VCaP (cell line): ENCODE measurements around the gene ABCA1.

Experiments
- H3K27ac ChIP-seq: fragments of 450-650 bp; 2 replicates; pipeline ENCODE4 v1.5.1; 2017
- CTCF ChIP-seq: fragments of 450-650 bp; conservative IDR thresholded peaks from 2 replicates; pipeline ENCODE4 v1.5.1; 2017; ENCODE audit warnings: mild to moderate bottlenecking, moderate library complexity

ABCA1 gene

GRCh38 chr9:104800068-104800785, 127.7 kb downstream of the ABCA1 start:
- no peak overlapping the region for H3K27ac ChIP-seq
- no peak for TF ChIP-seq CTCF

- H3K27ac ChIP-seq: no peak overlapping the region
- TF ChIP-seq CTCF: no peak
Observed at GRCh38 chr9:104798209-104798995, 129.6 kb downstream of the ABCA1 start.

- H3K27ac ChIP-seq: no peak overlapping the region
- TF ChIP-seq CTCF: no peak
Observed at GRCh38 chr9:104795857-104796256, 132.1 kb downstream of the ABCA1 start.

DNA sequence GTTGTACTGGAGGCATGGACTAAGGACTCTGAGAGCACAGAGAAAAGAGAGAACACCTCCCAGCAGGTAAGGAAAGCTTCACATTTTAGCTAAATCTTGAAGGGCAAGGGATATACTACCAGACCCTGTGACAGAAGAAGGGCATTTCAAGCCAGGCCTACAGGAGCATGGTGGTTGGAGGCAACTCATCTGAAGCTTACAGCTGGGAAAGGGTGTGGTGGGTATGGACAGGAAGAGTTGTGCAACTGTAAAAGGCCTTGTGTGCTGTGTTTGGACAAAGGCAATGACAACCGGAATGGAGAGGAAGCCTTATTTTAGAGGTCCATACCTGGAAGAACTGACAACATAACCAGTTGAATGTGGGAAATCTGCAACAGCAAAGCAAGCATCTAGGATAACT, 132.9 kb downstream of the ABCA1 start:
- no peak overlapping the region for H3K27ac ChIP-seq
- no peak for TF ChIP-seq CTCF

DNA sequence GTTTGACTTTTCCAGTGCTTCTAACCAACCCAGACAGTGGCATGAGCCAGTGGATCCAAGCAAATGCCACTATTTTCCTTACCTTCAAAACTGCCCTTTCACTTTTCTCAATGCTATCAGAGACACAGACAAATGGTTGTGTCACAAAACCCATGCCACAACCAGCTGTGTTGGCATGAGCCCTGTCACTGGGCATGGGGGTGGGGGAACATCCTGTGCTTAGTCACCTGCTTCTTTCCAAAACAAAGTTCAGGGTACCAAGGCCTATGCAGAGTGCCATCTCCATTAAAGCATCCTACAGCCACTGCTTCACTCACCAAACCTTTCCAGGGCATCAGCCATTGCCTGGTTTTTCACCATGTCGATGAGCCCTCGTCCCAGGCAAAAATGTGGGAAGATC, 133.9 kb downstream of the ABCA1 start:
- no peak overlapping the region for H3K27ac ChIP-seq
- TF ChIP-seq CTCF: no peak

DNA sequence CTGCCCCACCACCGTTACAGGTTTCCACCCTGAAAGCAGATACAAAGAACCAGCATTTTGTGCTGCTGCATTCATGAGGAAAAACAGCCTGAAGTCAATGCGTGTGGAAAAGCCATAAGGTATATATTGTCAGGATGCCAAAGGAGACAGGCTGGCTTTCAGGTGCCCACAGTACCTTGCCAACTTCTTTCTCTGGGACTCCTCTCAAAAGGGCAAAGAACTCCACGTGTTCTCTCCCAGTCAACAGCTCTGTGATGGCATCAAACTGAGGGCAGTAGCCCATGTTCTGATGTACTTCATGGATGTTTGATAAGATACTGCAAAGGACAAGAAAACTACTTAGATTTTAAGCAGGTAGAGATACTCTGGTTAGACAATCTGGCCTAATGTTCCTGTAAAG, 139.7 kb downstream of the ABCA1 start:
- TF ChIP-seq CTCF: no peak
- no peak overlapping the region for H3K27ac ChIP-seq

- no peak for TF ChIP-seq CTCF
Observed at GRCh38 chr9:104787306-104788015, 140.5 kb downstream of the ABCA1 start.

More at GRCh38 chr9:104787306-104788015, 140.5 kb downstream of the ABCA1 start:
- H3K27ac ChIP-seq: no peak overlapping the region
